SK-N-SH (cell line): Measurements from ENCODE around the gene KIF18B.

Experiments
- CHD2 ChIP-seq: fragments of 150-350 bp; IDR thresholded peaks from 2 replicates; pipeline ENCODE4 v1.6.1; 2018; ENCODE audit warnings: low read length; ENCODE audit not compliant: partially characterized antibody
- EP300 ChIP-seq, 2 experiments: IDR thresholded peaks; 2 replicates each; pipeline versions ENCODE4 v1.4.0 to v1.6.1; 2012; ENCODE audit warnings: borderline replicate concordance in 1 of 2, low read depth in 1 of 2, low read length in 1 of 2
- NRF1 ChIP-seq: IDR thresholded peaks from 2 replicates; pipeline ENCODE4 v1.6.1; 2012; ENCODE audit warnings: low read depth, mild to moderate bottlenecking, low read length
- POLR2AphosphoS5 ChIP-seq: IDR thresholded peaks from 2 replicates; pipeline ENCODE4 v1.6.1; 2012; ENCODE audit warnings: low read depth, low read length
- RCOR1 ChIP-seq: fragments of 150-350 bp; IDR thresholded peaks from 2 replicates; pipeline ENCODE4 v1.6.1; 2017; ENCODE audit warnings: antibody characterized with exemption, low read length
- SMC3 ChIP-seq: IDR thresholded peaks from 2 replicates; pipeline ENCODE4 v1.6.1; 2012; ENCODE audit warnings: low read depth, low read length, improper control_type of control experiment
- TAF1 ChIP-seq: IDR thresholded peaks from 2 replicates; pipeline ENCODE4 v1.6.1; 2012; ENCODE audit warnings: low read depth, mild to moderate bottlenecking, low read length, moderate library complexity, borderline replicate concordance
- YY1 ChIP-seq: IDR thresholded peaks from 2 replicates; pipeline ENCODE4 v1.4.0; 2012; ENCODE audit warnings: low read depth, mild to moderate bottlenecking
- TF ChIP-seq, protein P1 (sequence below): IDR thresholded peaks from 2 replicates; pipeline ENCODE4 v1.6.1; 2012; ENCODE audit warnings: mild to moderate bottlenecking, low read depth, low read length, moderate library complexity
- TF ChIP-seq, protein P2 (sequence below): fragments of 200-600 bp; sonication (generic); IDR thresholded peaks from 2 replicates; pipeline ENCODE4 v1.6.1; 2017; ENCODE audit warnings: antibody characterized with exemption, mild to moderate bottlenecking, moderate library complexity

DNA sequence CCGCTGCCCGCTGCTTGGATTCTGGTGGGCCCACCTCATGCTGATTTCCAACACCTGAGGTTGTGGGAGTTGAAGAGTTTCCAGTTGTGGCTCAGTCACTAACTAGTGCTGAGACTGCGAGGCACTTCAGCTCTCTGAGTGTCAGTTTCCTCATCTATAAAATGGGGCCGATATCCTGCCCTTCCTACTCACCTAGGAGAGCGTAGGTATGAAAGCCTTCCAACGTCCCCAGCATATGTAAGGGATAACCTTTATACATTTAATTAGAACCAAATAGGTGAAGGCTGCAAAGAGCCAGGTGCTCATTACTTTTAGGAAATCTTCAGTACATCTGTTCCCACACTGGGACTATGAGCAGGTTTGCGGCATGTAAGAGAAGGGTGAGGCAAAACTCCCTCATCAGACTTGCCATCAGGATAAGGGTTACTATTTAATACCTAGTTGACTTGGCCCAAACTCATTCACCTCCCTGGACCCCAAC is 782 bp upstream of the KIF18B start:
- TF ChIP-seq TAF1 = no peak
- TF ChIP-seq, protein P1, sequence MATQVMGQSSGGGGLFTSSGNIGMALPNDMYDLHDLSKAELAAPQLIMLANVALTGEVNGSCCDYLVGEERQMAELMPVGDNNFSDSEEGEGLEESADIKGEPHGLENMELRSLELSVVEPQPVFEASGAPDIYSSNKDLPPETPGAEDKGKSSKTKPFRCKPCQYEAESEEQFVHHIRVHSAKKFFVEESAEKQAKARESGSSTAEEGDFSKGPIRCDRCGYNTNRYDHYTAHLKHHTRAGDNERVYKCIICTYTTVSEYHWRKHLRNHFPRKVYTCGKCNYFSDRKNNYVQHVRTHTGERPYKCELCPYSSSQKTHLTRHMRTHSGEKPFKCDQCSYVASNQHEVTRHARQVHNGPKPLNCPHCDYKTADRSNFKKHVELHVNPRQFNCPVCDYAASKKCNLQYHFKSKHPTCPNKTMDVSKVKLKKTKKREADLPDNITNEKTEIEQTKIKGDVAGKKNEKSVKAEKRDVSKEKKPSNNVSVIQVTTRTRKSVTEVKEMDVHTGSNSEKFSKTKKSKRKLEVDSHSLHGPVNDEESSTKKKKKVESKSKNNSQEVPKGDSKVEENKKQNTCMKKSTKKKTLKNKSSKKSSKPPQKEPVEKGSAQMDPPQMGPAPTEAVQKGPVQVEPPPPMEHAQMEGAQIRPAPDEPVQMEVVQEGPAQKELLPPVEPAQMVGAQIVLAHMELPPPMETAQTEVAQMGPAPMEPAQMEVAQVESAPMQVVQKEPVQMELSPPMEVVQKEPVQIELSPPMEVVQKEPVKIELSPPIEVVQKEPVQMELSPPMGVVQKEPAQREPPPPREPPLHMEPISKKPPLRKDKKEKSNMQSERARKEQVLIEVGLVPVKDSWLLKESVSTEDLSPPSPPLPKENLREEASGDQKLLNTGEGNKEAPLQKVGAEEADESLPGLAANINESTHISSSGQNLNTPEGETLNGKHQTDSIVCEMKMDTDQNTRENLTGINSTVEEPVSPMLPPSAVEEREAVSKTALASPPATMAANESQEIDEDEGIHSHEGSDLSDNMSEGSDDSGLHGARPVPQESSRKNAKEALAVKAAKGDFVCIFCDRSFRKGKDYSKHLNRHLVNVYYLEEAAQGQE = no peak
- no peak for TF ChIP-seq SMC3
- no peak for TF ChIP-seq POLR2AphosphoS5
- TF ChIP-seq EP300 (IDR thresholded peaks at IDR 0.05; ENCODE audit: borderline replicate concordance in 1 of 2, low read depth in 1 of 2, low read length in 1 of 2) = no peak
- TF ChIP-seq, protein P2, sequence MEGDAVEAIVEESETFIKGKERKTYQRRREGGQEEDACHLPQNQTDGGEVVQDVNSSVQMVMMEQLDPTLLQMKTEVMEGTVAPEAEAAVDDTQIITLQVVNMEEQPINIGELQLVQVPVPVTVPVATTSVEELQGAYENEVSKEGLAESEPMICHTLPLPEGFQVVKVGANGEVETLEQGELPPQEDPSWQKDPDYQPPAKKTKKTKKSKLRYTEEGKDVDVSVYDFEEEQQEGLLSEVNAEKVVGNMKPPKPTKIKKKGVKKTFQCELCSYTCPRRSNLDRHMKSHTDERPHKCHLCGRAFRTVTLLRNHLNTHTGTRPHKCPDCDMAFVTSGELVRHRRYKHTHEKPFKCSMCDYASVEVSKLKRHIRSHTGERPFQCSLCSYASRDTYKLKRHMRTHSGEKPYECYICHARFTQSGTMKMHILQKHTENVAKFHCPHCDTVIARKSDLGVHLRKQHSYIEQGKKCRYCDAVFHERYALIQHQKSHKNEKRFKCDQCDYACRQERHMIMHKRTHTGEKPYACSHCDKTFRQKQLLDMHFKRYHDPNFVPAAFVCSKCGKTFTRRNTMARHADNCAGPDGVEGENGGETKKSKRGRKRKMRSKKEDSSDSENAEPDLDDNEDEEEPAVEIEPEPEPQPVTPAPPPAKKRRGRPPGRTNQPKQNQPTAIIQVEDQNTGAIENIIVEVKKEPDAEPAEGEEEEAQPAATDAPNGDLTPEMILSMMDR = no peak
- no peak for TF ChIP-seq CHD2
- no peak for TF ChIP-seq NRF1
- no peak for TF ChIP-seq YY1
- no peak for TF ChIP-seq RCOR1
